Stimulated activated CD4-positive, alpha-beta T cell treated with anti-CD3 and anti-CD28 coated beads, Interleukin-4, amount 100 ng/mL, for 48 hours (primary cell): Measurements from ENCODE around the gene CST7.

Experiments
- DNase-seq, 2 donors: peaks; one replicate each; pipeline ENCODE4 v3.0.0-alpha.2; 2020; ENCODE audit warnings: low read depth in 2 of 2

Gene CST7

DNA sequence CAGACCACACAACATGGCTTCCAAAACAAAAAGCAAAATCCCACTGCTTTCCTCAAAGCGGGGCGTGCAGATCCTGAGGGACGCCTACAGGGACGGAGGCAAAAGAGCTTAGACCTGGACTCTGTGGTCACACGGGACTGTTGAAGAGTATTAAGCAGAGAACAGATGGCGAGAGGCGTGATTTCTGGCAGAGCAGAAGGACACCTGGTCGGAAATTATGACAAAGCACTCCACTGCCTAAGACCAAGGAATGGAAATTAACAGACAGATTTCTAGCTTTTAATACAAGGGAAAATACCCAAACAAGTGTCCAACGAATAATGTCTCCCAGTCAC lies 15.4 kb downstream of the CST7 start:
- no peak for DNase-seq

DNA sequence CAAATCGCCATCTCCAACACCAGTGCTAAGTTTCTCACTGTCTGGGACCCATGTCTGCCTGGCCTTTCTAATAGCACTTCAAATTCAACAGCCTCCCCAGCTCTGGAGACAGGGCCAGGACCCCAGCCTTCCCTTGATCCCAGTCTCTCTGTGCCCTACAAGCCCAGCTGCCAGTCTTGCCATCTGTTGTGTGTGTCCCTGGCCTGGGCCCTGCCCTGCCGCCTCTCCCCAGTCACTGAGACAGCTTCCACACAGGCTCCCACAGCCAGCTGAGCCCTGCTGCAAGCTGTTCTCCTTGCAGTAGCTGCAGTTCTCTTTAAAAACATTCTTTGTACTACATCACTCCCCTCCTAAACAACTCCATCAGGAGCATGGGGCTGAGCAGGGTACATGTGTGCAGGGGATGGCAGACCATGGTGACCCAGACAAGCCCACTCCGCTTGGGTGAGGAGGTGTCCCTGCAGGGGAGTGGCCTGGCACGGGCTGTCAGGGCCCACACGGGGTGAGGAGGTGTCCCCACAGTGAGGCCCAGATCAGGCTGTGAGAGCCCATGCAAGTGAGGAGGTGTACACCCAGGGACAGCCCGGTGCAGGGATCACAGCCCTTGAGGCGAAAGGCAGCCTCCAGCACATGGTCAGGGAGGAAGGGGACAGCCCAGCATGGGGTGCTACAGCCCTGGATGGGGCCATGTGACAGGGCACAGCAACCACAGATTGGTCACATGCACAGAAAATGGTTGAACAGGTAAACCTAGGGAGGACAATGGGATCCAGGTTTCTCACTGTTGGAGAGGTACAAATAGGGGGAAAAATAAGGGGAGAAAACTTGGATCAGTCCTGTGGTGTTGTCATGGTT lies 16.2 kb downstream of the CST7 start:
- no peak for DNase-seq

DNA sequence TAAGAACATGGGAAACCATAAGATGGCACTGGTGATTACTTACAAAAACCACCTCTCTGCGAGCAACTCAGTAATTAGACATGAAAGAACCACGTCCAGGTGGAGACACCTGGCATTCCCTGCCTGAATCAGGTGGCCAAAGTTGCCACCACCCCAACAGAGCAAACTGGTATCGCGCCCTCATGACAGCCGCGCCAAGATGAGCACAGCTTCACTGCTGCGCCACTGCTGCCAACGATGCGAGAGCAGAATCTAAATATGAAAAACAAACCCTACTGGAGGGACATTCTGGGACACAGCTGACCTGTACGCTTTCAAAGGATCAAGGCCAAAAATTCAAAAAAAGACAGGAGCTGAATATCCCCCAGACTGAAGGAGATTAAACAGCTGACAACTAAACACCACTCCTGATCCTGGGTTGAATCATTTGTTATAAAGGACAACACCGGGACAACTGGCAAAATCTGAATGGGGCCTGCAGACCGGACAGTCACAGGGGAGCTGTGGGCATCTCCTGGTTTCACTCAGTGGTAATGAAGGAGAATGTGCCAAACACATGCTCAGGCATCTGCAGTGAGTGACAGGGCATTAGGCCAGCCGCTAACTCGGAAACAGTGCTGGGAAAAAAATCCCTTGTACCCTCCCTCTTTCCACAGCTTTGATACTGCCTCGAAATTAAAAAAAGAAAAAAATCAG lies 17.4 kb downstream of the CST7 start:
- DNase-seq: no peak

DNA sequence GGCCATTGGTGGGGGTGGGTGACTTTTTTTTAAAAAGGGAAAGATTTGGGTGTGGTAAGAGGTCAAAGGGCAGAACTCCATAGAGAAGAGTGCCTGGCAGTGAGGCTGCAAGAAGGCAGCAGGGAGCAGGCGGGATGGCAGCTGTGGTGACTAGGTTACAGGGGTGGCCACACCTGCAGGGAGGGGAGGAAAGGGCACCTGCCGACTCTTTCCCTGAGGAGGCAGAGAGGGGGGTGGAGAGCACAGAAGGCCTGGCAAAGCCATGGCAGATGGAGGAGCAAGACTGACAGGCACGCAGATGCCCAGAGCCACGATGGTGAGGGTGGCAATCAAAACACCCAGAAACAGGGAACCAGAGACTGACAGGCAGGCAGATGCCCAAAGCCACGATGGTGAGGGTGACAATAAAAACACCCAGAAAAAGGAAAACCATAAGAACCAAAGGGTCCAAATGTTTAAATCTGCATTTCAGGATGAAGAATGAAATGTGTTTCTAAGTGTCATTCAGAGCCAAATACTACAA lies 19.3 kb downstream of the CST7 start:
- DNase-seq: no peak

DNA sequence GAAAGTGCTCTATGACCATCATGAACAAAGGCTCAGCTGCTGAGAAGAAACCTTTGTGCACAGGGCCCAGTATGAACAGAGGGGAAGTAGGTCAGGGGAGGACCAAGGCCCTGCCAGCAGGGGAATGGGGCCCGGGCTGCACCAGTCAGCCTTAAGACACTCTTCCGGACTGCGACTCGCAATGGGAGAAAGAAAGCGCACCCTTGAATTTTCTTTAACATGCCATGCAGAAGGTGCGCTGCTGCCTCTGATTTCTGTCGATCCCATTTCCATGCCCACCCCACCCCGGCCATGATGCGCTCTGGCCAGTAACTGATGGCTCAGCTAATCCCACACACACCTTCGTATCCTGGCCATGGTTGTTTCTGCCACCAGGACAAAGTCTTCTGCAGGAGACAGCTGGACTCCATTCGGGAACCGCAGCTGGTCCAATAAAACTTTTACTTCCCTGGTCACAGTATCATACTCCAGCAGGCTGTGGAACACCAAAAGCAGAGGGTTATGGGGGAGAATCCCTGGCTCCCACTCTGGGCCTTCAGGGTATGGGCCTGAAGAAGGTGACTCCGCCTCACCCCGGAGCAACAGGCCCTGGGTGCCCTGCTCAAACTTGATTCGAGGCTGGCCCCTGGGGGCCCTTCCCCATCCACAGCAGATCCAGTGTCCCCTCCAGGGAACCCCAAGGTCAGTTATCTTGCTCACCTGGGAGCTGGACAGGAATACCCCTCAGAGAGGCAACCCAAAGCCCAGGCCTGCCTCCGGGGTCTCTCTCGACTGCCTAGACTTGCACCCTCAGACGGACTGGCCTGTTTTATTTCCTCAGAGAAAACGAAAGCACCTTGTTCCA lies 20.3 kb downstream of the CST7 start:
- no peak for DNase-seq

DNA sequence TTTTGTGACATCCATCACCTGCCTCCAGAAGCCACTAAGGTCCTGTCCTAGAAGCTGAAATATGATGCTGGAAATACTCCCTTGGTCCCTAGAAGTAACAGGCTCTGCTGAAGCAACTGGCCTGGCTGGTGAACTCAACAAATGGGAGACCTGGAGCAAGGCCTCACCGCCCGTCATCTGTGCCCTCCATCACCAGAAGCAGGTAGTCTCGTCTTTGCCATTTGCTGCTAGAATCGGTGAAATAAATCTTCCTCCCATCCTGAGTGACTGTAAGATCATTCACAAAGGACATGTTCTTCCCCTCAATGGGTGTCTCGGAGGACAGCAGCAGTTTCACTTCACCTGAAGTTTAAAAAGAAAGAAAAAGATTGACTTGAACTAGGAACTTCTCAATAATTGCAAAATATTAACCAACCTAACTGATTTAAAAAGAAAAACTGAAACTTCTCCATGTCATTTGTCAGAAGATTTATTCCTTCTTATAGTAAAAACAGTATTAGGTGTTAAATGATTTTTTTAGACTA lies 21.0 kb downstream of the CST7 start:
- no peak for DNase-seq

DNA sequence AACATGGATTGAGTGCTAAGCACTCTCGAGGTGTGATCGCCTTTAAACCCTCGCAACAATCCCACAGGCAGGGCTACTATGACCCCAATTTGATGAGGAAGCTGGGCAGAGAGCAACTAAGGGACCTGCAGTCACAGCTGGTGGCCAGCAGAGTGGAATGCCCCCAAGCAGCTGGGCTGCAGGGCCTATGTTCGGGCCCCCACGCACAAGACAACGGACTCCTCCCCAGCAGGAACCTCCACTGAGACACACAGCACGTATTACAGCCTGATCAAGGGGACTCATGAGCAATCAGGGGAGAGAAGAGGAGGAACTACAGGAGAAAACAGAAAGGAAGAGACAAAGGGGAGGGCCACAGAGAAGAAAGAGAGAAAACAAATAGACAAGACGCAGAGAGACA lies 21.7 kb downstream of the CST7 start:
- no peak for DNase-seq

DNA sequence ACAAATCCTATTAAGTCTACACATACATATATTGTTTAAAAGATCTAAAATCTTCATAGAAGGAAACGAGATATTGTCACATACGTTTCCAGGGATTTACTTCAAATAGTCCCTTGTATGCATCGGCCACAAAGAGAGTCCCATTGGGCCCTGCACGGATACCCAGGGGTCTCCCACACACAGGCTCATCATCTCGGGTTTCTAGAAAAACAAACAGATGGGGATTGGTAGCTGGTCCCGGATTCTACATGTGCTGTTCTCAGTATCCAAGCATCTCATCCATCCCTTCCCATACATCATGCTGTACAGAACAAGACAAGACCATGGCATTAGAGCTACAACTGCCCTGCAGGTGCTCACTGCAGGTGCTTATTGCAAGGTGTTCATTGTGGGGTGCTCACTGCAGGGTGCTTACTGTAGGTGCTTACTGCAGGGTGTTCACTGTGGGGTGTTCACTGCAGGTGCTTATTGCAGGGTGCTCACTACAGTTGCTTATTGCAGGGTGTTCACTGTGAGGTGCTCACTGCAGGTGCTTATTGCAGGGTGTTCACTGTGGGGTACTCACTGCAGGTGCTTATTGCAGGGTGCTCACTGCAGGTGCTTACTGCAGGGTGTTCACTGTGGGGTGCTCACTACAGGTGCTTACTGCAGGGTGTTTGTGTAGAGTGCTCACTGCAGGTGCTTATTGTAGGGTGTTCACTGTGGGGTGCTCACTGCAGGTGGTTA lies 22.5 kb downstream of the CST7 start:
- DNase-seq: no peak

DNA sequence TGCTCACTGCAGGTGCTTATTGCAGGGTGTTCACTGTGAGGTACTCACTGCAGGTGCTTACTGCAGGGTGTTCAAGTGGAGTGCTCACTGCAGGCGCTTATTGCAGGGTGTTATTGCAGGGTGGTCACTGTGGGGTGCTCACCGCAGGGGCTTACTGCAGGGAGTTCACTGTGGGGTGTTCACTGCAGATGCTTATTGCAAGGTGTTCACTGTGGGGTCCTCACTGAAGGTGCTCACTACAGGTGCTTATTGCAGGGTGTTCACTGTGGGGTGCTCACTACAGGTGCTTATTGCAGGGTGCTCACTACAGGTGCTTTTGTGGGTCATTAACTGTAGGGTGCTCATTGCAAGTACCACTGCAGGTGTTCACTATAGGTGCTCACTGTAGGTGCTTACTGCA lies 23.3 kb downstream of the CST7 start:
- no peak for DNase-seq

DNA sequence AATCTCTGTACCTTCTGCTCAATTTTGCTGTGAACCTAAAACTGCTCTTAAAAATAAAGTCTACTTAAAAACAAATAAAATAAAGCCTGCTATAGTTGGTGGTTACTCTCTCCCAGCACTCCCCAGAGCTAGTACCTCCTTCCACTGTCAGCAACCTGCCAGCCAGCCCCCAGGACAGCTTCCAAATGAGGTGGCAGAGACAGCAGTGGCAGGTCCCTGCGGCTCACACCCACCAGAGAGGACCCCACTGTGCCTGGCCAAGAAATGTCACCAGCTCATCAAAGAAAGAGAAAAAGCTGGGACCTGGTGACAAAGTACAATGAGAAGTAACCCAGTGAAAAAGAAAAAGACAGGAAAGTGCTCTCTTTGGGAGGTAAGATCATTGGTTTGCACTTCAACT lies 28.3 kb downstream of the CST7 start:
- no peak for DNase-seq

DNA sequence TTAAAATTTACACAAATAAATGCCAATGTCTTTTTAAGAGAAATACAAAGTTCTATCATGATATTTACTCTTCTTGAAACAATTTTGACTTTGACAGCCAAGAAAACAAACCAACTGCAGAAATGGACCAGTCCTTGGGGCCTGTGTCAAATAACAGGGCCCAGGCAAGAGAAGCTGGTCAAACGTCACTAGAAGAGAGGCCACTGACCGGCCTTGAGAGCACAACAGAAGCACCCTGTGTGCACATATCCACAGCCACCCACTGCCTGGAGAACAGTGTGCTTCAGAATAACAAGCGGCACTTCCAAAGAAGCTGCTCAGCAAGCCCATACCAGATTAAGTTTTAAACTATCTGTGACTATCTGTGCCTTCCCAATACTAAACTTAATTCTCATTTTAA lies 28.7 kb downstream of the CST7 start:
- DNase-seq: no peak

DNA sequence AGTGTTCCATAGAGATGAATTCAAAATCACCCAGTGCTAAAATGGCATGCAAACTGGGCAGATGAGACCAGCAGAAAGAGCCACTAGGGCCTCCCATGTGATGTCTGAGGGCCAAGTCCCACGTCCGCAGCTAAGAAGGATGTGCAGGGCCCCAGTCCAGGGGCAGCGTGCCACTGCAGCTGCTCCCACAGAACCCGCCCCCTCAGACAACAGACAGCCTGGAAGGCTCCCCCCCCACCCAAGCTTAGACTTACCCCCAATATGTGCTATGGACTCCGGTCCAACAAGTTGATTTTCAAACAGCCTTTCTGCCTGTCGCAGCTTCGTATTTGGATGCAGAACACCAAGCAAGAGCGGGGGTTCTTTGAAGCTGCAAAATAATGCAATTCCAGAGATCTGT lies 29.4 kb downstream of the CST7 start:
- DNase-seq: no peak

DNA sequence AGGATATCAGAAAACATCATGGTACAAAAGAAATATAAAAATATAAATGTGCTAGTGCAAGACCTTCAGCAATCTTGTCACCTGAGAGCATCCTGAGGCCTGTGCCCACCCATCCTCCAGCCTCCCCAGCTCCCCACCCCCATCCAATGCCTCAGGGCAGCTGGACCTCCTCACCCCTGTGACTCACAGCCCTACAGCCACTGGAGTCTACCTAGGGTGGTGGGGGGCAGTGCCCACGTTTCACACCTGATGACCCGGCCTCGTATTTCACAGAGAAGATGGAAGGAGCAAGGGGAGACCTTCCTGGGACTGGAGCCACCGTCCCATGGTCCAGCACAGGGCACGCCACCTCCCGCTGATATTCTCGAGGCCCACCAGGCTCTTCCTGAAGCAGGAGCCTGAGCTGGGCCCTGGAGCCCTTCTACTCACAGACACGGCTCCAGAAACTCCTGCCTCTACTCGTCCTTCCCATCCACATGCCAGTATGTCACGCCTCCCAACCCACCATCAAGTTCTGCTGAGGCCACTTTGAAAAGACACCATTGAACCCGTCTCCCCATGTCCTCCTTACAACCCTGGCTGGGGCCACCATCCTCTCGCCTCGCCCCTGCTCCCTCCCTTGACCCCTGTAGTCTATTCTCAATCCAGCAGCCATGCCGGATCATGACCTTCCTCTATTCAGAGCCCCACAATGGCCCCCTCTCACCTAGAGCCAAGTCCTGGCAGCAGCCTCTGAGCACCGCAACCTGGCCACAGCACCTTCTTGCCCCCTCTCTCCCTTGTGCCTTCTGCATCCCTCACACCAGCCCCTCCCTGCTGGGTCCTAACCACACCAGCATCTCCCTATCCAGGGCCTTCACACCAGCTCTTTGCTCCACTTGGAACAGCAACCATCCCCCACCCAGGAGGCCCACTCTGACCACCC lies 30.2 kb downstream of the CST7 start:
- DNase-seq: no peak

DNA sequence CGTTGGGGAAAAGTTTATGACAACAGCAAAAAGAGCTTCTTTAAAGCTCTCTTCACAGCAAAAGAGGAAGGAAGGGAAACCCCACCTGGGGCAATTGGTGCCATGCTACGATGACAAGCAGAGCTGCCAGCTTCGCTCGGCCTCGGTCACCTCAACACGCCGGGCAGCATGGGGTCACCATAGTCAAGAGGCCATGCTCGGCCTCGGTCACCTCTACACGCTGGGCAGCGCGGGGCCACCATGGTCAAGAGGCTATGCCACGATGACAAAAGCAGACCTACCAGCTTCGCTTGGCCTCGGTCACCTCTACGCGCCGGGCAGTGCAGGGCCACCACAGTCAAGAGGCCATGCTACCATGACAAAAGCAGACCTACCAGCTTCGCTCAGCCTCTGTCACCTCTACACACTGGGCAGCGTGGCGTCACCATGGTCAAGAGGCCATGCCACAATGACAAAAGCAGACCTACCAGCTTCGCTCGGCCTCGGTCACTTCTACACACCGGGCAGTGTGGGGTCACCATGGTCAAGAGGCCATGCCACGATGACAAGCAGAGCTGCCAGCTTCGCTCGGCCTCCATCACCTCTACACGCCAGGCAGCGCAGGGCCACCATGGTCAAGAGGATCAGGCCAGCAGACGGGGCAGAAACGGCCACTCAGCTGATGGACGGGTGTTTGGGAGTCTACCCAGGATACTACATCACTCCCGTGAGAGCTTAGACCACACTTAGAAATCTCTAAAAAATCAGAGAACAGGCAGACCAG lies 31.4 kb downstream of the CST7 start:
- DNase-seq: no peak

DNA sequence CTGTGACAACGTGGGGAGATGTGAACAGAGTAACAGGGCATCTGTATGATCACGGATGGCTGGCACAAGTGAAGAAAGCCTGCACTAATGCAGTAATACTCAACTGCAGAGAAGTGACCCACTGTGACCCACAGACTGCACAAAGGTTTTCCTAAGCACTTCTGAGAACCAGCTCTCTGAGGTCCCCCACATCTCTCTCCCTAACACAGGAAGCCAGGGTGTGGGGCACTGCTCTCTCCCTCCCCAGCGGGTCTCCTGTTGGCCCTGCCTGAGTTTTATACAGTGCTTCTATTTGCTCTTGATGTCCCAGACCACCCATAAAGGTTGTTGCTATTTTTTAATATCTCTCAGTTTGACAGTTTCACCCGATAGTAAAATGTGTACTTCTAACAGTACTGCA lies 32.2 kb downstream of the CST7 start:
- no peak for DNase-seq

DNA sequence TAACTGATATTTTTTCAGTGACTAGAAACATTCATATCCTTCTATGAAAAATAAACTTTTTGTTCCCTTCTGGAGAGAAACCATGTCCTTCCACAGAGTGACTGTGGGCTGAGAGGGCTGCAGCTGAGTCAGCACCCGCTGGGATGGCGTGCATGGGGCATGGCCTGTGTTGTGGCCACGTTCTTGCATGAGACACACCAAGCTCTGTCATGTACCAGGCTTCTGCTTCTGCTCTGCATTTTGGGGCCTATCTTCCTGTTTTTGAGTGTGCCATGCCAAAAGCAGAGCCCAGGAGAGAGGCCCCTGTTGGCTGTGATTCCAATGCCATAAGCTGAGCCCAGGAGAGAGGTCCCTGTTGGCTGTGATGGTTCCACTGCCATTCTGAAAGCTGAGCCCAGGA lies 32.7 kb downstream of the CST7 start:
- no peak for DNase-seq

DNA sequence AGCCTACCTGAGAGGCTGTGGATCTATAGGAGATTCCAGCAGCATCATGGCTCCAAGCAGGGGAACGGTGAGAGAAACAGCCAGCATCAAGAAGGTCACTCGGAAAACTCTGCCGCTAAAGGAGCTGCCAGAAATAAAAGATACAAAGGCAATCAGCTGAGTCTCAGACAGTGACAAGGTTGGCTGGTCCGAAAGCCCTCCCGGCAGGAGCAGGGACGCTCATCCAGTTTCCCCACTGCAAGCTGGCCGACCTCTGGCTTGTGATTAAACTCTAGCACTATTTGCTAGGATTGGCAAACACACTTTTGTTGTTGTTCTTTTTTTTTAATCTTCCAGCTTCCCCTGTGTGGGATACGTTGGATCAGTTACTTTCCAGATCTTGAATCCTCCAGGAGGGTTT lies 34.8 kb downstream of the CST7 start:
- DNase-seq: no peak

DNA sequence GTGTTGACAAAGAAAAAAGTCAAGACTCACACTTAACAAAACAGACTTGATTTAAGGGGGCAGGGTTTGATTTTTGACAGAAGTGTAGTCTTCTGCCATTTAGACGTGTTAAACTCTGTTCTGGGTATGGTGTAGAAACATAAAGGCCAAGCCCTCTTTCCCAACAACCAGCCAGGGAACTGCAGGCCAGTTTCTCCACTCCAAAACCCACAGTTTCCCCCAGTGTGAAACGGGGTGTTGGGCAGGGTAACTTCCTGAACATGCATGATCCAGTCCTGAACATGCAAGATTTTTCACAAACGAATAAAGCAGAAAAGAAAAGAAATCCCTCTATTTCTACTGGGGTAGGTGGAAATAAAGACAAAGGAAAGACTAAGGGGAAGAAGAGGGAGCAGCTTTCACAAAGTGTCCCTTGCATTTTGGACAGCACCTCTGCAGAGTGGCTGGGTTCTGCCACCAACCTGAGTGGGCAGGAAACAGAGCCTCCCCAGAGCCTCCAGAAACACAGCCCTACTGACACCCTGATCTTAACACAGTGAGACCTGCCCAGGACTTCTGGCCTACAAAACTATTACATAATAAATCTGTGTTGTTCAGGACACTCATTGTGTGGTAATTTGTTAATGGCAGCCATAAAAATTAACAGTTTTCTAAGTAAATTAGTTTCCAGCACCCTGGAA lies 36.0 kb downstream of the CST7 start:
- DNase-seq: no peak

DNA sequence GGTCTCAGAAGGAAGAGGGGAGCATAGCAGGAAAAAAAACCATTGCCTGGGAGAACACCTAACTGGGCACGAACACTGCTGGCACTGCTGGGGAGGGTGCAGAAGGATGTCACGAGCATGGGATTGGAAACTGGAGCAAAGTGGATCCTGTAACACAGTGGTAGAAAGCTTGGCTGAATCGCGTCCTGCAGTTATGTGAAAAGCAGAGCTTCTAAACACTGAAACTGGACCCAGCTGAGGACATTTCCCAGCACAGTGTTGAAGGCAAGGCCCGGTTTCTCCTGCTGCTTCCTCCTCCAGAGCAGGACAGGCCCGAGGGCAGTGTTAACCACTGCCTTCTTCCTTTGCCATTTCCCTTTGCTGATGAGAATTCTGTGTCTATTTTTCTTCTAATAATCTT lies 36.7 kb downstream of the CST7 start:
- no peak for DNase-seq
